Glutamatergic neuron (in vitro differentiated cells): Measurements from ENCODE around the gene PRXL2A. TPM values are rescaled to one million over a fixed set of nuclear protein-coding genes. Genes with fewer than 3 reads are reported as not detected.

ENCODE experiments used
- DNase-seq: peaks from one replicate; pipeline ENCODE4 v3.0.0; 2022
- H3K27ac Mint-ChIP-seq: one replicate; pipeline ENCODE4 v1.8.0; 2020; ENCODE audit warnings: mild to moderate bottlenecking, mixed read lengths, inconsistent platforms; ENCODE audit not compliant: unreplicated experiment
- H3K27me3 Mint-ChIP-seq: one replicate; pipeline ENCODE4 v1.8.0; 2020; ENCODE audit warnings: mild to moderate bottlenecking, moderate library complexity, mixed read lengths, inconsistent platforms; ENCODE audit not compliant: unreplicated experiment
- H3K36me3 Mint-ChIP-seq: one replicate; pipeline ENCODE4 v1.8.0; 2020; ENCODE audit warnings: mild to moderate bottlenecking, mixed read lengths, inconsistent platforms; ENCODE audit not compliant: unreplicated experiment
- H3K4me1 Mint-ChIP-seq: one replicate; pipeline ENCODE4 v1.8.0; 2020; ENCODE audit warnings: mild to moderate bottlenecking, low read depth, mixed read lengths, inconsistent platforms; ENCODE audit not compliant: unreplicated experiment
- H3K4me3 Mint-ChIP-seq: one replicate; pipeline ENCODE4 v1.8.0; 2020; ENCODE audit warnings: mild to moderate bottlenecking, mixed read lengths, inconsistent platforms; ENCODE audit not compliant: unreplicated experiment
- H3K9me3 Mint-ChIP-seq: one replicate; pipeline ENCODE4 v1.8.0; 2020; ENCODE audit warnings: mild to moderate bottlenecking, moderate library complexity, mixed read lengths, inconsistent platforms; ENCODE audit not compliant: unreplicated experiment
- total RNA-seq: library from RNA; stranded (reverse); fragmentation: NEBNext Ultra II Directional; extraction: Animal tissue kit (Norgen Biotek cat#: 25700); gene quantifications from one replicate; pipeline ENCODE4 v1.2.1, GENCODE V29; 2021; ENCODE audit not compliant: unreplicated experiment
- TF ChIP-seq, protein P1 (sequence below): fragments of 200-600 bp; sonication (generic); IDR thresholded peaks from one replicate; pipeline ENCODE4 v1.5.0; 2021; ENCODE audit not compliant: partially characterized antibody, unreplicated experiment

The PRXL2A gene
- total RNA-seq, 1 donor from 2014 or later, result 164 TPM

DNA sequence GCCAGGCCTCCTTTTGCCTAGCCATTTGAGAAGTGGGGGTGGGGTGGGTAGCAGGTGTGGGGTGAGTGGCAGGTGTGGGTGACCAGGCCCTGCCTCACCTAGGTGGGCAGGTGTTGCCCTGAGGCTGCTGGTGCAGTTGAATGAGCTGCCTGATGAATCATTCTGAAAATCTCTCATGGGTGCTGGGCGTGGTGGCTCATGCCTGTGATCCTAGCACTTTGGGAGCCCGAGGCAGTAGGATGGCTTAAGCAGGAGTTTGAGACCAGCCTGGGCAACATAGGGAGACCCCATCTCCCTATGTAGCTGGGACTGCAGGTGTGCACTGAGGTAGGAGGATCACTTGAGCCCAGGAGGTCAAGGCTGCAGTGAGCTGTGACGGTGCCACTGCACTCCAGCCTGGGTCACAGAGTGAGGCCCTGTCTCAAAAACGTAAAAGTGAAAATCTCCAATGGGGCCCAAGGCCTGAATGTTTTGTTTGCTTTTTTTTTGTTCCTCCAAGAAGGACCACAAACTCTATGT is 63.4 kb downstream of the PRXL2A start:
- Mint-ChIP-seq H3K9me3 (peaks cover 2% of the 10 kb centered on the region), H3K27ac (no peak overlapping the region), H3K27me3 (peaks cover 2% of the 10 kb centered on the region), H3K4me3 (no peak overlapping the region), H3K36me3 (no peaks in the 10 kb centered on the region), H3K4me1 (peaks cover 35% of the 10 kb centered on the region)
- TF ChIP-seq, protein P1, sequence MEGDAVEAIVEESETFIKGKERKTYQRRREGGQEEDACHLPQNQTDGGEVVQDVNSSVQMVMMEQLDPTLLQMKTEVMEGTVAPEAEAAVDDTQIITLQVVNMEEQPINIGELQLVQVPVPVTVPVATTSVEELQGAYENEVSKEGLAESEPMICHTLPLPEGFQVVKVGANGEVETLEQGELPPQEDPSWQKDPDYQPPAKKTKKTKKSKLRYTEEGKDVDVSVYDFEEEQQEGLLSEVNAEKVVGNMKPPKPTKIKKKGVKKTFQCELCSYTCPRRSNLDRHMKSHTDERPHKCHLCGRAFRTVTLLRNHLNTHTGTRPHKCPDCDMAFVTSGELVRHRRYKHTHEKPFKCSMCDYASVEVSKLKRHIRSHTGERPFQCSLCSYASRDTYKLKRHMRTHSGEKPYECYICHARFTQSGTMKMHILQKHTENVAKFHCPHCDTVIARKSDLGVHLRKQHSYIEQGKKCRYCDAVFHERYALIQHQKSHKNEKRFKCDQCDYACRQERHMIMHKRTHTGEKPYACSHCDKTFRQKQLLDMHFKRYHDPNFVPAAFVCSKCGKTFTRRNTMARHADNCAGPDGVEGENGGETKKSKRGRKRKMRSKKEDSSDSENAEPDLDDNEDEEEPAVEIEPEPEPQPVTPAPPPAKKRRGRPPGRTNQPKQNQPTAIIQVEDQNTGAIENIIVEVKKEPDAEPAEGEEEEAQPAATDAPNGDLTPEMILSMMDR, result no peak
- no peak for DNase-seq

DNA sequence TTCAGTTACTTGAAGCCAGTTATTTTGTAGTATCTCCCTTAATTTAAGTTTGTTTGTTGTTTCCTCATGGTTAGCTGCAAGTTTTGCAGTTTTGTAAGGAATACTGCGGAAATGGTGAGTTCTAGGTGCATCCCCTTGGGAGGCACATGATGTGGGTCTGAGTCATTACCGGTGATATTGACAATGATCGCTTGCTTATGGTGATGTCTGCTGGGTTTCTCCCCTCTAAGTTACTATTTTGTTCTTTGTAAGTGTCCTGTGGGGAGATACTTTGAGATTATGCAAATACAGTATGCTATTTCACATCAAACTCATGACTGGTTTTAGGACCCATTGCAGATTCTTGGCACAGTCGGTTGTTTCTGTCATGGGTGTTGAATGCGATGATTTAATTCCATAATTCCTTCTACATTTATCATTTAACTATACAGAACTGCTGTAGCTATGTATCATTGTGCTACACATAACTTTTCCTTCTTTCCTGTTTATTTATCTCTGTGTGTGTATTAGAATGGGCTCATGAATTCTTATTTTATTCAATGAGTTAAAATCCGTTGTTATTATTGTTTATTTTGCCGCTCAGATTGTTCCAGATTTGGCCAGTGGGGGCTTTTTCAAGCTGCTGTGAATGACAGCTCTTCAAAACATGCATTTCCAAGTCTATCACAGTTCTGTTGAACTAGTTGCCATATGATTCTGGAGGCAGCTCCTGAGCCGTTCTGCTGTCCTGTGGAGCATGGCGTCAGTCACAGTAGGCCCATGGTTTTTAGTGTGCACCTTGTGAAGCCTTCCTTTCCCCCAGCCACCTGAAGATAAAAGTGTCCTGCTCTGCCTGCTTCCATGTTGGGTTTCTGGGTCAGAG is 64.1 kb downstream of the PRXL2A start:
- peaks cover 4% of the 10 kb centered on the region for H3K9me3 Mint-ChIP-seq
- no peak for DNase-seq
- H3K27me3 Mint-ChIP-seq, result peaks cover 2% of the 10 kb centered on the region
- peaks cover 5% of the 10 kb centered on the region for H3K36me3 Mint-ChIP-seq
- no peak overlapping the region for H3K4me3 Mint-ChIP-seq
- TF ChIP-seq, protein P1, result no peak
- no peak overlapping the region for H3K27ac Mint-ChIP-seq
- H3K4me1 Mint-ChIP-seq, result peaks cover 36% of the 10 kb centered on the region

DNA sequence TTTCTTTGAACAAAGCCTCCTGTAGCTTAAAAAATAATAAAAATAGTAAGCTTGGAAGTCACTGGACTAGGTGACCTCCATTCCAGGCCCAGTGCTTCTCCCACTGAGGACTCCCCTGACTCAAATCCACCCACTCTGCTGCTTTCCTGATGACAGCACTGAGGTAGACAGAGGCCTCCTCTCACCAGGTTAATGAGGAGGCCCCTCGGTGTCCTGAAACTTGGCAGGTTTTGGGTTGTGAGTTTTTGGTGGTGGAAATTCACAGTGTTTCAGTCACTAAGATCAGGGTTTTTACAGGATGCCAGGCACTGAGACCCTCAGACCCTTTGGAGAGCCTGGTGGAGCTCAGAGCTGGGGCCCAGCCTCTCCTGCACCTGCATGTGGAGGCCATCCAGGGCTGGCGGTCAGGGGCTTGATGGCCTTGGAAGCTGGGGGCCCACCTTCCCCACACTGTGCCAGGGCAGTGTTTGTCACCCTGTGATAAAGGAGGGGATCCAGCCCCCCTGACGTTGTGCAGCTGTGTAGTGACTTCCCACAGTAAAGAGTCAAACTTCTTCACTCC is 64.8 kb downstream of the PRXL2A start:
- peaks cover 11% of the 10 kb centered on the region for H3K36me3 Mint-ChIP-seq
- H3K27ac Mint-ChIP-seq, result no peak overlapping the region
- H3K4me3 Mint-ChIP-seq, result no peak overlapping the region
- H3K27me3 Mint-ChIP-seq, result peaks cover 2% of the 10 kb centered on the region
- H3K4me1 Mint-ChIP-seq, result peaks cover 36% of the 10 kb centered on the region
- DNase-seq, result no peak
- peaks cover 8% of the 10 kb centered on the region for H3K9me3 Mint-ChIP-seq
- TF ChIP-seq, protein P1, result no peak

DNA sequence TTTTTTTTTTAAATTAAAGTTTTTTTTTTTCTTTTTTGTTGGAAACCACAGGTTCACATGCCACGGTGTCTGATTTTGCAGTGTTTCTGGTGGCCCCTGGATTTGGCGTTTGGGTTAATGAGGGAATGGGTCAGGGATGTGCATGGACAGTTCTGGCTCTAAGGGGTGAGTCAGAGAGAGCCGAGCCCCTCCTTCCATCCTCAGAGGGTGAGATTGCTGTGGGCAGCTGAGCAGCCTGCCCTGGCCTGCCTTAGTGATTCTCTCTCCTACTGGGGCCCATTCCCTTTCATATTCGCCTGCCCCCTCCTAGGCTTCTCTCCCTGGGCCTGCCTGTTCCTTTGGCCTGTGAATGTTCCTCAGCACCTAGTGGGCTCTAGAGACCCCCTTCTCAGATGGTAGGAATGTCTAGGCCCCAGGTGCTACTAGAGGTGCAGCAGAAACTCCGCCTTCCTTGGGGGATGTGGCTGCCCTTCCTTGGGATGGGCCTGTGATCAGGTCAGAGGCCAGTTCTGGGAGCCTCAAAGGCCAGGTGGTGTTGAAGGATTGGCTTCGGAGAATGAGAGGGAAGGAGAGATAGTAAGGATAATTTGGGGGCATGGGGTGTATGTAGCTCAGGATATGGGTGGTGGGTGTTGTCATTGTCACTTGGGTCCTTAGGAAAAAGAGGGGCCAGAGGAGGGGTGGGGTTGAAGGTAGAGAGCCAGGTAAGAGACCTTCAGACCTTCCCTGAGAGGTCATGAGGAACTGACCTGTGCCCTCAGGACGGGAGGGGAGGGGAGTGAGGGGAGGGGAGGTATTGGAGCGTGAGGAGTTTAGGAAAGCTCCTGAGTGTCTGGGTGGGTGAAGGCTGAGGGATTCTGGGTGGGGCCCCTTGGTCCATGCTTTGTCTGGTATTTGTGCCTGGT is 65.6 kb downstream of the PRXL2A start:
- TF ChIP-seq, protein P1, result no peak
- Mint-ChIP-seq H3K4me1 (peaks cover 34% of the 10 kb centered on the region), H3K27me3 (peaks cover 2% of the 10 kb centered on the region), H3K4me3 (no peak overlapping the region), H3K36me3 (peaks cover 15% of the 10 kb centered on the region), H3K9me3 (peaks cover 8% of the 10 kb centered on the region), H3K27ac (peak overlapping the region; percentile 46)
- DNase-seq, result no peak
